Stimulated activated CD4-positive, alpha-beta T cell treated with anti-CD3 and anti-CD28 coated beads, Interleukin-4, amount 100 ng/mL, for 48 hours (primary cell): ENCODE measurements around the gene ASPHD2.
"Not testable (repeated sequence)": the region's sequence is repeated elsewhere in the genome, so short reads cannot be mapped to it uniquely, and the experiment has no call there.

Experiments used
- DNase-seq, 2 donors: peaks; one replicate each; pipeline ENCODE4 v3.0.0-alpha.2; 2020; ENCODE audit warnings: low read depth in 2 of 2

The ASPHD2 gene

GRCh38 chr22:26428515-26429457 is at the start of gene ASPHD2:
Gene ASPHD2 (plus strand): TSS chr22:26429260. CDS start chr22:26433616, 4,356 bp downstream.
- peak; percentile 66 to 67 for DNase-seq

- DNase-seq = no peak
Measured at GRCh38 chr22:26380072-26380830, 48.8 kb upstream of the ASPHD2 start.

GRCh38 chr22:26382782-26383181 is 46.3 kb upstream of the ASPHD2 start:
- no peak for DNase-seq

GRCh38 chr22:26383968-26384556 is 45.0 kb upstream of the ASPHD2 start:
- no peak for DNase-seq

GRCh38 chr22:26385164-26385563 is 43.9 kb upstream of the ASPHD2 start:
- DNase-seq = no peak

- no peak for DNase-seq
Measured at GRCh38 chr22:26389125-26389524, 39.9 kb upstream of the ASPHD2 start.

GRCh38 chr22:26391091-26391490 is 38.0 kb upstream of the ASPHD2 start:
- DNase-seq = no peak

- no peak for DNase-seq
Measured at GRCh38 chr22:26391623-26392022, 37.4 kb upstream of the ASPHD2 start.

- no peak for DNase-seq
Measured at GRCh38 chr22:26393929-26394328, 35.1 kb upstream of the ASPHD2 start.

GRCh38 chr22:26394777-26395176 is 34.3 kb upstream of the ASPHD2 start:
- no peak for DNase-seq

- DNase-seq = no peak
Measured at GRCh38 chr22:26395926-26396325, 33.1 kb upstream of the ASPHD2 start.

GRCh38 chr22:26398741-26399153 is 30.3 kb upstream of the ASPHD2 start:
- DNase-seq = peak; percentile 38 to 42

- DNase-seq = no peak
Measured at GRCh38 chr22:26399289-26399688, 29.8 kb upstream of the ASPHD2 start.

GRCh38 chr22:26401726-26402125 is 27.3 kb upstream of the ASPHD2 start:
- no peak for DNase-seq

GRCh38 chr22:26404851-26405421 is 24.1 kb upstream of the ASPHD2 start:
- no peak for DNase-seq

GRCh38 chr22:26406118-26406517 is 22.9 kb upstream of the ASPHD2 start:
- no peak for DNase-seq

GRCh38 chr22:26408562-26409220 is 20.4 kb upstream of the ASPHD2 start:
- not testable (repeated sequence) for DNase-seq

GRCh38 chr22:26409719-26410335 is 19.2 kb upstream of the ASPHD2 start:
- DNase-seq = no peak

GRCh38 chr22:26410386-26410785 is 18.7 kb upstream of the ASPHD2 start:
- DNase-seq = no peak

- no peak for DNase-seq
Measured at GRCh38 chr22:26414347-26414746, 14.7 kb upstream of the ASPHD2 start.

- no peak for DNase-seq
Measured at GRCh38 chr22:26416256-26416655, 12.8 kb upstream of the ASPHD2 start.
